ENCODE data around the gene CTXND1. TPM values are rescaled to one million over a fixed set of nuclear protein-coding genes. Genes with fewer than 3 reads are reported as not detected.
A peak's percentile ranks its signal among the peaks of the same experiment; 100 is the strongest.

The CTXND1 gene
- total and polyA plus RNA-seq, 2 of the 13 experiments (the other 11 are each of a cell fraction or from before 2014, with no cell fraction given) = 1.2 to 2.1 TPM

GRCh38 chr15:80274996-80275395, 23.0 kb upstream of the CTXND1 start:
- peaks cover 19% of the 10 kb centered on the region for H3K4me1 ChIP-seq (ENCODE audit: insufficient read depth, low read length)
- H3K36me3 ChIP-seq (replicated peaks in 1 of 2; ENCODE audit: control insufficient read depth in 1 of 2, insufficient read depth in 2 of 2, low read length in 2 of 2) = no peaks in the 10 kb centered on the region
- 0 out of 2 replicates have a peak overlapping the region, but pooled peaks have one; percentile 24 for H3K4me2 ChIP-seq (ENCODE audit: low read depth, low read length)
- whole genome bisulfite sequencing (ENCODE audit: low lambda C conversion rate) = 0% methylated on average over 1 of the region's 1 CpG
- ATAC-seq = no peak
- no peak overlapping the region for H2AFZ ChIP-seq (ENCODE audit: low read length)
- POLR2A ChIA-PET = no interaction called here
- DNase-seq (ENCODE audit: low spot score) = no peak
- intact Hi-C loops (cut with micrococcal nuclease; ENCODE audit: unreplicated experiment) (no loop called here), in situ Hi-C loops (cut with HindIII; ENCODE audit: extremely low pct_ligation_motif_present, low pct_unique_long_range_greater_than_20kb) (no loop called here)
- no TSS peak for BruUV-seq (replicated peaks)
- no peak overlapping the region for H3K4me3 ChIP-seq (replicated peaks in 1 of 3; ENCODE audit: insufficient read depth in 1 of 3, low read depth in 2 of 3, low read length in 3 of 3)
- H3K9me3 ChIP-seq (ENCODE audit: low read length) = peaks cover 8% of the 10 kb centered on the region; the same call in 1 of the 2 replicates
- H3K9ac ChIP-seq (ENCODE audit: insufficient read depth, low read depth, low read length) = no peak overlapping the region
- no peak for FAIRE-seq
- CTCF ChIA-PET (ENCODE audit: low intra/inter-chr PET ratio, low total read pairs) = no interaction called here
- no peak overlapping the region for H3K27ac ChIP-seq (ENCODE audit: extremely low read length, insufficient read depth, low read length)
- H3K79me2 ChIP-seq (ENCODE audit: insufficient read depth, low read length) = no peaks in the 10 kb centered on the region
- no peaks in the 10 kb centered on the region for H4K20me1 ChIP-seq (ENCODE audit: insufficient read depth, low read length)
- peaks cover 0 to 13% of the 10 kb centered on the region in 2 experiments; a peak in 2 of 5 replicates for H3K27me3 ChIP-seq (ENCODE audit: control insufficient read depth in 1 of 2, insufficient read depth in 2 of 2, low read length in 2 of 2)
- no peak for TF ChIP-seq ZSCAN5A (CRISPR knock-in tag; IDR thresholded peaks at IDR 0.05; ENCODE audit: borderline replicate concordance)
- TF ChIP-seq FLYWCH1 (CRISPR knock-in tag; IDR thresholded peaks at IDR 0.05) = no peak
- TF ChIP-seq KLF11 (CRISPR knock-in tag; IDR thresholded peaks at IDR 0.05) = no peak
- no peak for TF ChIP-seq KDM2A (CRISPR knock-in tag; IDR thresholded peaks at IDR 0.05; ENCODE audit: borderline replicate concordance, low read depth)
- TF ChIP-seq ARNT2 (CRISPR knock-in tag; IDR thresholded peaks at IDR 0.05; ENCODE audit: low read depth) = no peak
- TF ChIP-seq SP4 (CRISPR knock-in tag; IDR thresholded peaks at IDR 0.05) = no peak
- no peak for TF ChIP-seq ZBTB39 (CRISPR knock-in tag; IDR thresholded peaks at IDR 0.05)
- no peak for TF ChIP-seq SNAPC4 (CRISPR knock-in tag; IDR thresholded peaks at IDR 0.05)
- no peak for TF ChIP-seq ZBTB3 (CRISPR knock-in tag; IDR thresholded peaks at IDR 0.05; ENCODE audit: borderline replicate concordance, low read depth)
- TF ChIP-seq BATF2 (CRISPR knock-in tag; IDR thresholded peaks at IDR 0.05) = no peak
- no peak for TF ChIP-seq ZGPAT (CRISPR knock-in tag; IDR thresholded peaks at IDR 0.05)
- no peak for TF ChIP-seq HDAC2 (CRISPR knock-in tag; IDR thresholded peaks at IDR 0.05)
- no peak for TF ChIP-seq PTBP1 (IDR thresholded peaks at IDR 0.05; ENCODE audit: low read depth, low read length, poor library complexity, severe bottlenecking)
- no peak for TF ChIP-seq TARDBP (CRISPR knock-in tag; IDR thresholded peaks at IDR 0.05)
- no peak for TF ChIP-seq ZNF879 (CRISPR knock-in tag; IDR thresholded peaks at IDR 0.05)

All from HepG2 (cell line).